Activated CD8-positive, alpha-beta T cell treated with anti-CD3 and anti-CD28 coated beads for 36 hours (primary cell): ENCODE measurements around the gene INPP5A. TPM values are rescaled to one million over a fixed set of nuclear protein-coding genes. Genes with fewer than 3 reads are reported as not detected.
"Not testable (repeated sequence)": the region's sequence is repeated elsewhere in the genome, so short reads cannot be mapped to it uniquely, and the experiment has no call there.

Experiments
- ATAC-seq: fragments of 200-7000 bp; cut with Tn5 transposase; one replicate; pipeline ENCODE4 v1.10.0; 2021; ENCODE audit warnings: mild to moderate bottlenecking, moderate library complexity
- CTCF ChIA-PET: fragments of 350-600 bp; sonication (Branson Sonifier 250); formaldehyde crosslinking; loops from one replicate; lab custom pipeline; 2021; ENCODE audit warnings: antibody characterized with exemption; lab: Charles Lee
- POLR2A ChIA-PET: fragments of 350-600 bp; sonication (Branson Sonifier 250); formaldehyde crosslinking; loops from one replicate; lab custom pipeline; 2021; ENCODE audit warnings: antibody characterized with exemption; lab: Charles Lee
- DNase-seq: peaks from one replicate; pipeline ENCODE4 v3.0.0-alpha.2; 2020
- H3K27ac Mint-ChIP-seq: one replicate; pipeline ENCODE4 v1.8.0; 2021; ENCODE audit warnings: mild to moderate bottlenecking, mixed read lengths
- H3K27me3 Mint-ChIP-seq: one replicate; pipeline ENCODE4 v1.8.0; 2021; ENCODE audit warnings: mixed read lengths
- H3K36me3 Mint-ChIP-seq: one replicate; pipeline ENCODE4 v1.8.0; 2021; ENCODE audit warnings: low read depth, mixed read lengths
- H3K4me1 Mint-ChIP-seq: one replicate; pipeline ENCODE4 v1.8.0; 2021; ENCODE audit warnings: low read depth, mixed read lengths
- H3K4me3 Mint-ChIP-seq: one replicate; pipeline ENCODE4 v1.8.0; 2021; ENCODE audit warnings: mild to moderate bottlenecking, moderate library complexity, mixed read lengths
- H3K9me3 Mint-ChIP-seq: one replicate; pipeline ENCODE4 v1.8.0; 2021; ENCODE audit warnings: mixed read lengths
- CTCF ChIP-seq: fragments of 200-600 bp; IDR thresholded peaks from one replicate; pipeline ENCODE4 v1.8.0; 2022; ENCODE audit warnings: antibody characterized with exemption, mild to moderate bottlenecking
- intact Hi-C: fragments of 100-400 bp; cut with micrococcal nuclease; formaldehyde crosslinking; loops from one replicate; pipeline ENCODE4 v1.10.0; 2022
- total RNA-seq, 2 experiments: library from RNA; stranded (reverse); gene quantifications; one replicate each; pipeline ENCODE4 v1.2.3, GENCODE V29; 2021

INPP5A gene
- total RNA-seq, 2 experiments from 2014 or later = 9.6 to 10.4 TPM

GRCh38 chr10:132765435-132765834, 227.8 kb downstream of the INPP5A start:
- H3K4me1 Mint-ChIP-seq = peaks cover 15% of the 10 kb centered on the region
- no peak overlapping the region for H3K4me3 Mint-ChIP-seq
- TF ChIP-seq CTCF = no peak
- ChIA-PET POLR2A (no interaction called here), CTCF (no interaction called here)
- DNase-seq (no peak), ATAC-seq (no peak)
- peaks cover 14% of the 10 kb centered on the region for H3K36me3 Mint-ChIP-seq
- H3K9me3 Mint-ChIP-seq = no peaks in the 10 kb centered on the region
- intact Hi-C loops = no loop called here
- H3K27me3 Mint-ChIP-seq = no peaks in the 10 kb centered on the region
- H3K27ac Mint-ChIP-seq = no peak overlapping the region

GRCh38 chr10:132766291-132766690, 228.7 kb downstream of the INPP5A start:
- Mint-ChIP-seq H3K36me3 (peaks cover 17% of the 10 kb centered on the region), H3K4me3 (no peak overlapping the region), H3K27ac (no peak overlapping the region), H3K4me1 (peaks cover 13% of the 10 kb centered on the region), H3K27me3 (no peaks in the 10 kb centered on the region), H3K9me3 (no peaks in the 10 kb centered on the region)
- ATAC-seq = no peak
- TF ChIP-seq CTCF = no peak
- intact Hi-C loops = no loop called here
- DNase-seq = no peak
- CTCF ChIA-PET = no interaction called here
- POLR2A ChIA-PET = no interaction called here

GRCh38 chr10:132768346-132769248, 231.0 kb downstream of the INPP5A start:
- POLR2A ChIA-PET = no interaction called here
- H3K4me3 Mint-ChIP-seq = no peak overlapping the region

GRCh38 chr10:132770061-132771021, 232.8 kb downstream of the INPP5A start:
- Mint-ChIP-seq H3K9me3 (no peaks in the 10 kb centered on the region), H3K4me3 (no peak overlapping the region), H3K36me3 (peaks cover 16% of the 10 kb centered on the region), H3K27me3 (no peaks in the 10 kb centered on the region), H3K27ac (no peak overlapping the region), H3K4me1 (no peaks in the 10 kb centered on the region)
- ATAC-seq (no peak), DNase-seq (no peak)
- intact Hi-C loops = no loop called here
- TF ChIP-seq CTCF = no peak
- ChIA-PET CTCF (no interaction called here), POLR2A (no interaction called here)

More at GRCh38 chr10:132768346-132769248, 231.0 kb downstream of the INPP5A start:
- CTCF ChIA-PET = no interaction called here
- Mint-ChIP-seq H3K27me3 (no peaks in the 10 kb centered on the region), H3K36me3 (peaks cover 16% of the 10 kb centered on the region), H3K4me1 (no peaks in the 10 kb centered on the region), H3K27ac (no peak overlapping the region), H3K9me3 (no peaks in the 10 kb centered on the region)
- no peak for TF ChIP-seq CTCF
- intact Hi-C loops = no loop called here
- DNase-seq = no peak
- ATAC-seq = no peak

- H3K27me3 Mint-ChIP-seq, DNase-seq, CTCF ChIA-PET, intact Hi-C loops, ATAC-seq, POLR2A ChIA-PET, H3K4me1 Mint-ChIP-seq, H3K27ac Mint-ChIP-seq, H3K4me3 Mint-ChIP-seq, H3K9me3 Mint-ChIP-seq: not testable (repeated sequence)
- peaks cover 12% of the 10 kb centered on the region for H3K36me3 Mint-ChIP-seq
Observed at GRCh38 chr10:132772816-132773215, 235.2 kb downstream of the INPP5A start.
